NOMO-1 (cell line): ENCODE results near the gene PLOD1.
"Not testable (repeated sequence)": the region's sequence is repeated elsewhere in the genome, so short reads cannot be mapped to it uniquely, and the experiment has no call there.

Experiments
- DNase-seq, 2 experiments: peaks; one replicate each; lab custom pipeline; 2025; ENCODE audit not compliant: unreplicated experiment in 2 of 2; lab: John Stamatoyannopoulos, UW

Gene PLOD1

DNA sequence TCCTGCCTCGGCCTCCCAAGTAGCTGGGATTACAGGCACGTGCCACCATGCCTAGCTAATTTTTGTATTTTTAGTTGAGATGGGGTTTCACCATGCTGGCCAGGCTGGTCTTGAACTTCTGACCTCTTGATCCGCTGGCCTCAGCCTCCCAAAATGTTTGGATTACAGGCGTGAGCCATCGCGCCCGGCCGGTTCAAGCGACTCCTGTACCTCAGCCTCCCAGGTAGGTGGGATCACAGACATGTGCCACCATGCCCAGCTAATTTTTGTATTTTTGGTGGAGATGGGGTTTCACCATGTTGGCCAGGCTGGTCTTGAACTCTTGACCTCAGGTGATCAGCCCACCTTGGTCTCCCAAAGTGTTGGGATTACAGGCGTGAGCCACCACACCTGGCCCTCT lies 1.2 kb downstream of the PLOD1 start:
- not testable (repeated sequence) for DNase-seq

DNA sequence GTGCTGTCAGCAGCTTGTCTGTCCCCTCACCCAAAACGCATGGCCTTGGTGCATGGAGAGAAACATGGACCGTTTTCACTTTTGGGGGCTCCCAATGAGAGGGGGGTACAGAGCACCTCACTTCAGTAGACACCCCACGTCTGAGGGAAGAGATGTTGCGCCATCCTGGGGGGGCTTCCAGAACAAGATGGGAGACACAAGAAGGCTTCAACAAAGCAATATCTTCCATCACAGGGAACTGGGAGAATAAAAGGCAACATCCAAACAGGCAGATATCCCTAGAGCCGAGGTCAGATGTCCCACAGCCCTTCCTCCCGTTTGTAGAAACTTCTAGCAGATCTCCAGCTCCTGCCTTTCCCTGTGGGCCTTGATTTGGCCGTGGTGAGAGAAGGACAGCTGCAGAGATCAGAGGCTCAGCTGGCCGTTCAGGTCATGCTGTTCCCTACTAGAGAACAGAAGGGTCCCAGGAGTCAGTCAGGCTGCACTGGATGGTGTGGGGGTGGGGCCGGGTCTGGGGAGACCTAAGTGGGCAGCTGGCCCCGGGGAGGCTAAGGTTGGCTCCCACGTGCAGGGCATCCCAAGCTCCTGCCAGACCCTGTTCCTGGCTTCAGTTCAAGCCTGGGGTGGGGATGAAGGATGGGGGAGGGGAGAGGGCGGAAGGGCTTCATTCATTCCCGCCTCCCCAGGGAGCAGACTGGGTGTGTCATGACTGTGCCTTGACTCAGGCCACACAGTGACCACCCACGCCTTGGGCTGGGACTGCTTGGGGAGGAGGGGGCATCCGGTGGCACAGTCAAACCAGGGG lies 4.4 kb downstream of the PLOD1 start:
- no peak for DNase-seq

DNA sequence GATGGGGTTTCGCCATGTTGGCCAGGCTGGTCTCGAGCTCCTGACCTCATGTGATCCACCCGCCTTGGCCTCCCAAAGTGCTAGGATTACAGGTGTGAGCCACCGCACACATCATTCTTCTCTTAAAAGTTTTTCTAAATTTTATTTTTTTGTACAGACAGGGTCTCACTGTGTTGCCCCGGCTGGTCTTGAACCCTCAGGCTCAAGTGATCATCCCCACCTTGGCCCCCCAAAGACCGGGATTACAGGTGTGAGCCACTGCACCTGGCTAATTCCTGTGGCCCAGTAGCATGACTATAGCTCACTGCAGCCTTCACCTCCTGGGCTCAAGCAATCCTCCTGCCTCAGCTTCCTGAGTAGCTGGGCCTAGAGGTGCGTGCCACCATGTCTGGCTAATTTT lies 5.3 kb downstream of the PLOD1 start:
- not testable (repeated sequence) for DNase-seq

DNA sequence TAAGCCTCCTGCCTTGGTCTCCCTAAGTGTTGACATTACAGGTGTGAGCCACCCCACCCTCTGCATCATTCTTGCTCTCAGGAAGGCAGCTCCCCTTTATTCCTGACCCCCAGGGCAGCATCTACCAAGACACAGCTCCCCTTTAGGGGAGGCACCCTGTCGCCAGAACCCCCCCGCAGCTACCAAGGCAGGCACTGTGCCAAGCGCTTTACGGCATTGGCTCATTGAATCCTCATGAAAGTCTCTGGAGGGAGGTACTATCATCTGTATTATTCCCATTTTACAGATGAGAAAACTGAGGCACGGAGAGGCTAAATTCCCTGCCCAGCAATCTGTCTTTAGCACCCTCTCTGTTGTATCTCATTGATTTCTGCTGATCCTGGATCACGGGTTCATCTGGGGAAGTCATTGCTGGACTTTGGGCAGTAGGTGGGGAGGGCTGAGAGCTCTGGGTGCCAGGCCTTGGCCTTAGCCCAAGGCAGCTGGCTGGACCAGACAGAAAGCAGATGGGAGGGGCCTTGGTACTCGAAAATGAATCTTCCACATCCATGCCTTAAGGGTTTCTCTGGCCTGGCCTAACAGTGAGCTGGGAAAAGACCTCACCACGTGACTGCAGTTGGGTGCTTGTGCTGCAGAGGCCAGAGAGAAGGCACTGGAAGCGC lies 5.9 kb downstream of the PLOD1 start:
- DNase-seq: no peak

DNA sequence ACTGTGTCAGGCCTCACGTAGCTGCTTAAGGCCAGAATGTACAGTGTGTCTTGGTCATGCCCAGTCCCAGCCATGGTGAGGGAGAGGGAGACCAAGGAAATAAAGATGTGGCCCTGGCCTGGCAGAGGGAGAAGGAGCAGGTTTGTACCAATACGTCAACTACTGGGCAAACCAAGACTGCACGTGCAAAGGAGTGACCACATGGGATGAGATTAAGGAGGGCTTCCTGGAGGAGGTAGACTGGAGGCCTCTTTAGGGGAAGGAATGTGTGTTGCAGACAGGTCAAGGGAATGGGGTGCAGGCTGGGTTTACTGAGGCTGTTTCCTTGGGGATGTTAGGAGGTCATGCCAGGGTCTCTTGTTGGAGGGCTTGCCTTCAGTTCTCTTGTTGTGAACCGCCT lies 7.8 kb downstream of the PLOD1 start:
- DNase-seq: no peak

DNA sequence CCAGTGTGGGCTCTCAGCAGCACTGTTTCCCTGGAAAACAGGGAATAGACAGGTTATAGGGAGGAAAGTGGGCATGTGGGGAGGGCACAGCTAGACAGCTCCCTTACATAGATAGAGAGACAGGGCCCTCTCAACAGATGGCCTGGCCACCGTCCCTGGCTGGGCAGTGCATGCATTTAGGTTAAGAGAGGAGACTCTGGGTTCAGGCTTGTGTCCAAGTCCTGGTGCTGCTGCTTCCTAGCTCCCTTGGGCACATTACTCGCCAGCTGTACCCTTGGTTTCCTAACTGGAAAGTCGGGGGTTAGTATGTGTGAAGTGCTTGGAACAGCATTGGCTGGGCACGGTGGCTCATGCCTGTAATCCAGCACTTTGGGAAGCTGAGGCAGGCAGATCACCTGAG lies 9.1 kb downstream of the PLOD1 start:
- no peak for DNase-seq

DNA sequence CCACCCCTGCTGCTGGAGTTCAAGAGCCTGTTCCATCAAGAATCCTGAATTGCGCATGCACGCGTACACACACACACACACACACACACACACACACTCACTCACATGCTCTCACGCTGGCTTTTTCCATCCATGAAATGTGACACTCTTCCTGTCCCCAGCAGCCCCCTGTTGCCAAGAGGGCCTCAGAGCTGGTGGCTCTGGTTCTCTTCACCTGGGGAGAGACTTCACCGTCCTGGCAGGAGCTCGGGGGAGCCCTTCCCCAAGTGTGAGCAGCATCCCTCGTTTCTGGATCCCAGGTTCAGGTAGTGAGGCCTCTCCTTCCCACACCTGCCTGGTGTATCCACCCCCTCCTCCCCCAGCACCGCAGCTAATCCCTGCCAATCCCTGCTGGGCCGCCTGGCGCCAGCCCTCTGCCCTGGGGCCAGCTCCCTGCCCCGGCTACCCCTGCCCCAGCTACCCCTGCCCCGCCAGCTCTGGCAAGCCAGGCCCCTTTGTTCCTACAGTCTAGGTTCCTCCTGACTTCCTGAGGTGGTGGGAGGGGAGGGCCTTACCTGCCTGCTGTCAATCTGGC lies 9.9 kb downstream of the PLOD1 start:
- no peak for DNase-seq

DNA sequence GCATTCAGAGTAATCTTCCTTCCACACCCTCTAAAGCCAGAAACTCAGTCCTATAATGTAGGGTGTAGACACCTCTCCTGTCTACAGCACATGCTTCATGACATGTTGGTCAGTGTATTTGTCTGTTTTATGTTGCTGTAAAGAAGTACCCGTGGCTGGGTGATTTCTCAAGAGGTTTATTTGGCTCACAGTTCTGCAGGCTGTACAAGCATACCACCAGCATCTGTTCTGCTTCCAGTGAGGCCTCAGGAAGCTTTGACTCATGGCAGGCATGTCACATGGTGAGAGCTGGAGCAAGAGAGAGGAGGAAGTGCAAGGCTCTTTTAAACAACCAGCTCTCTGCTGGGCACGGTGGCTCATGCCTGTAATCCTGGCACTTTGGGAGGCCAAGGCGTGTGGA lies 12.1 kb downstream of the PLOD1 start:
- DNase-seq: no peak

DNA sequence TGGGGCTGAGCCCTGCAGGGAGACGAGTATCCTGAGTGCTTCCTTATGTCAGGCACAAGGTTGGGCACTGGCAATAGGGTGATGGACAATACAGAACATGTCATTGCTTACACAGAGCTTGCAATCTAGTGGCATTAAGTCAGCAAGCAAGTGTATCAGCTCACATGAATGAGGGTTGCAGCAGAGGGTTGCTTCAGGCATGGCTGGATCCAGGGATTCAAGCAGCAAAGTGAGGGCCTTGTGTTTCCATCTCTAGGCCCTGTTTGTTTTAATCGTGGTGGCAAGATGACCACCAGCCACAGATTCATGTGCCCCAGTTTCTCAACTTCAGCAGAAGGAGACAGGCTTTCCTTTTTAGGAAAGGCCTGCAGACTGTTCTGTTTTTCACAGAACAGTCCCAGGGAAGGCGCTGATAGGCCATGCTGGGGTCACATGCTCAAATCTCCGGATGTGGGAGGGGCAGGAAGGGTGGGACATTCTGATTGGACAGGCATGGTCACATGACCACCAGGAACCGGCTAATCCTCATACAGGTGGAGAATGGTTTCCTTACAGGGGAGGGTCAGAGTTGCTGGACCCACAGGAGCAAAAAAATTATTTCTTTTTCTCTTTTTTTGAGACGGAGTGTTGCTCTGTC lies 14.4 kb downstream of the PLOD1 start:
- no peak for DNase-seq

DNA sequence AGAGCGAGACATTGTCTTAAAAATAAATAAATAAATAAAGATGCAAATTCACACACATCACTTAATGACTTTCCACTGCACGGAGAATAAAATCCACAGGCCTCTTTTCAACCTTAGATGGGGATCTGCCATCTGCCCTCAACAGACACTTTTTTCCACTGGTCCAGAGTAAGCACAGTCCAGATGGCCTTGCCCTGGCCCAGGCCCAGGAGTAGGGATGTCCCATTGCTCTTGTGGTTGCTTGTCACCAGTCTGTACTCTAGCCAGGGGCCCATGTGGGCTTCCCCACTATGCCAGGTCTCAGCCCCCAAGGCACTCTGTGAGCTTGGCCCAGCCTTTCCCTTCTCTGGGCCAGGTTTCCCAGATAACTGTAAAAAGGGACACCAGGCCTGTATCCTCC lies 17.4 kb downstream of the PLOD1 start:
- DNase-seq: no peak

DNA sequence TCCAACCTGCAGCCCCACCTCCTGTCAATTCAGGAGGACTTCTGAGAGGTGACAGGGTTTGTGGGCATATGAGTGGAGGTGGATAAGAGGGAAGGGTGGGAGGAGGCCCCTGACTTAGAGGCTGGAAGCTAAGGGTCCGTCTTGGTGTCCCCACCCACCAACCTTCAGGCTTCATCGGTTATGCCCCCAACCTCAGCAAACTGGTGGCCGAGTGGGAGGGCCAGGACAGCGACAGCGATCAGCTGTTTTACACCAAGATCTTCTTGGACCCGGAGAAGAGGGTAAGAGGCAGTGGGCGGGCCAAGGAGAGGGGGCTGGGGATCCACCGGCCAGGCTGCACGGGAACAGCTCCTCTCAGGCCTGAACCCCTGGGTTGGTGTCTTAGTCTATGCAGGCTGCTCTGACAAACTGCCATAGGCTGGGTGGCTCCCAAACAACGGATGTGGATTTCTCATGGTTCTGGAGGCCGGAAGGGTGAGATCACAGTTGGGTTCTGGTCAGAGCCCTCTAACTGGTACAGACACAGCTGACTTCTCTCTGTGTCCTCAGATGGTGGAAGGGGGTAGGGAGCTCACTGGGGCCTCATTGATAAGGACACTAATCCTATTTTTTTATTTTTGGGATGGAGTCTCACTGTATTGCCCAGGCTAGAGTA lies 18.1 kb downstream of the PLOD1 start:
- DNase-seq: no peak

DNA sequence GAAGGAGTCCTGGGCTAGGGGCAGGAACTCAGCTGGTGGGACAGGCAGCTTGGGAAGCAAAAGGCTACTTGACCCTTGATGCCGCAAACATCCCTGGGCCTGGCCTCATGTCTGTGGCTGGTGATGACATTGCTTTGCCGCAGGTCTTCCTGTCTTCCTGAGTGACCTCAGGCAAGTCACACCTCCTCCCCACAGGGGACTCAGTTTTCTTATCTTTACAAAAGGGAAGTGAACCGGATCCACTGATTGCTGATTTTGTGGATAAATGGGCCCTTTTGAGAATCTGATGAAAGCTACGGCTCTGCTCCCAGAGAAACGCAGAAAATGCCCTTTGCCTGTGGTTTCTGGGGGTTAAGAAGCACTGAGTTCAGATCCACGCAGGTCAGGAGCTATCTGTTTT lies 20.7 kb downstream of the PLOD1 start:
- peak in 1 of 2 experiments; percentile 2 for DNase-seq

DNA sequence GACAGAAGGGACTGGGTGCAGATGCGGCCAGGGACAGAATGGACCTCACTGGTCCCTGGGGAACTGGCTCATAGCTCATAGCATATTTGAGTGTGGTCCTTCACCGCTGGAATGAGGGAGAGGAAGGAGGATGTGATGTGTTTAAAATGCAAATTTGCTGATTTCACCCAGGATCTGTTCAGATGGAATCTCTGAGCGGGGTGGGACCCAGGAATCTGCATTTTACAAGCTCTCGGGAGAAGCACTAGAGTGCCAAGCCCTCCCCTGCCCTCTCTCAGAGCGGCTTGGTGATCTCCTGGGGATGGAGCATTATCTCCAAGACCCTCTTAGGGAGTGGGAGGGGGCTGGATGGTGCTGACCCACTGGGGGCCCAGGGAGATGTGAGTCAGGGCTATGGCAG lies 22.9 kb downstream of the PLOD1 start:
- DNase-seq: no peak

DNA sequence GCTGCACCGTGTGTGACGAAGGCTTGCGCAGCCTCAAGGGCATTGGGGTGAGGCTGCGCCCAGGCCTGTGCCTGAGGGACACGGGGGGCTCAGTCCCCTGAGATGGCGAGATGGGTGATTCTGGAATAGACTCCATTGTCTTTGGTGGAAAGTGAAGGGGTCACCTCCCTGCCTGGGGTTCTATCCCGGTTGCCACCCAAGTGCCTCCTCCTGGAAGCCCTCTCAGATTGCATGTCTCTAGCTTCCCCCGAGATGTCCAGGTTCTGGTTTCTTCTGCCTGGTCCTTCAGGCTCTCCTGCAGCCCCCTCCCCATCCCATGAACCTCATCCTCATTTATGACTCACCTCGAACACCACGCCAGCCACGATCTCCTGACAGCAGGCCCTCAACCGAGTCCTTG lies 23.4 kb downstream of the PLOD1 start:
- DNase-seq: no peak

DNA sequence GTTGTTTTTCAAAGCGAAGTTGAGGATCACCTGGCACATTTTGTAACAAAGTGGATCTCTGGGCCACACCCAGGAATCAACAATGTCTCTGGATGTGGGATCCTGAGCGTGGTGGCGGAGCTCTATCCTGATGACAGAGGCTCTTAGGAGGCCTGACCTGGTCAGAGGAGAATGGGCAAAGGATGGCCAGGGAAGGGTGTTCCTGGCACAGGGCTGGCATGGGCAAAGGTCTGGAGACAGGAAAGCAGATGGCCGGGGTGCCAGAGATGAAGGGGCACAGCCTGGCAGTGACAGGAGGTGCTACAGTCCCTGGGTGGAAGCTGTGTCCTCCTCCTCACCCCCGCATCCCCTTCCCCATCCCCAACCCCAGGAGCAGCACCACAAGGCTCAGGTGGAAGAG lies 25.8 kb downstream of the PLOD1 start:
- no peak for DNase-seq

DNA sequence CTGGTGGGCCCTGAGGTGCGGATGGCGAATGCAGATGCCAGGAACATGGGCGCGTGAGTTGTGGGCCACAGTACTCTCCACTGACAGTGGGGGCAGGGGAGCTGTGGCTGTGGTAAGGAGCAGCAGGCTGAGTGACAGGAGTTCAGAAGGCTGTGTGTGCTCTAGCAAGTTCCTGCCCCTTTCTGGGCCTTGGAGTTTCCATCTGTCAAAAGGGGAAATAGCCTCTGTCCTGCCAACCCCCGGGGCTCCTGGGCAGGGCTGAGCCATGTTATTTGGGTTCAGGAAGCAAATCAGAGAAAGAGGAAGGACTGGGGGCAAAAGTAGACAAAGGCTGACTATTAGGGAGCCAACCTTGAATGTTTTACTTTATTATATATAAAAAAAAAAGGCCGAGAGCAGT lies 26.2 kb downstream of the PLOD1 start:
- peak; percentile 70 to 73 for DNase-seq

DNA sequence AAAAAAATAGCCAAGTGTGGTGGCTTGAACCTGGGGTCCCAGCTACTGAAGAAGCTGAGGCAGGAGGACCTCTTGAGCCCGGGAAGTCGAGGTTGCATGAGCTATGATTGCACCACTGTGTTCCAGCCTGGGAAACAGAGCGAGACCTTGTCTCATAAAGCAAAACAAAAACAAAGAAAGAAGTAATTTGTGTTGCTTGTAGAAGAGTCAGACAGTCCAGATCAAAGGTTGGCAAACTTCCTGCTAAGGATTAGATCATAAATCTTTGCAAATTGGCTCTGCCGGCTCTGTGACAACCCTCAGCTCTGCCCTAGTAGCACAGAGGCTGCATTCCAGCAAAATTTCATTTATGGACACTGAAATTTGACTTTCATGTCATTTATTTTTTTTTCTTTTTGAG lies 26.7 kb downstream of the PLOD1 start:
- peak; percentile 64 to 76 for DNase-seq

DNA sequence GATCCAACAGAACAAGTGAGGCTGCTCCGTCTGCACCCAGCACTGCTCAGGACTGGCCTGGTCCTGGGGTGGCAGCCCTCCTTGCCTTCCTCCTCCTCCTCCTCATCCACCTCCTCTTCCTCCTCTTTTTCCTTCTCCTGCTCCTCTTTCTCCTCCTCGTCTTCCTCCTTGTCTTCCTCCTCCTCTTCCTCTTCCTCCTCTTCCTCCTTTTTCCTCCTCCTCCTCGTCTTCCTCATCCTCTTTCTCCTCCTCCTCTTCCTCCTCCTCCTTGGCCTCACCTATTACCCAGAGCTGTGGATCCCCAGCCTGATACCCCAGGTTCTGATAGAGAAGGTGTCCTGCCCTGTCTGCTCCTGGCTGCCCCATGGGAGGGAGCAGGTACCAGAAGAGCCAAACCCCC lies 29.1 kb downstream of the PLOD1 start:
- no peak for DNase-seq

DNA sequence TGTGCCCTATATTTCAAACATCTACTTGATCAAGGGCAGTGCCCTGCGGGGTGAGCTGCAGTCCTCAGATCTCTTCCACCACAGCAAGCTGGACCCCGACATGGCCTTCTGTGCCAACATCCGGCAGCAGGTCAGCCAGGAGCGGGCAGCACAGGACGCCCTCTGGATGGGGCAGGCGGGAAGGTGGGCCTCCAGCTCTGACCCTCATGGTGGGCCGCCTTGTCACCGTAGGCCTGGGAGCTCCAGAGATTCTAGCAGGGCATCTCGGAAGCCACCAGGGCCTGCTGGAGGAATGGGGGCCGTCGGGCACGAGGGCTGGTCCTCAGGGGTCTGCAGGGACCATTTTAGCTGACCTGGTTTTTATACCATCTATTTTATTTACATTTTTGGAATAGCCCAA lies 30.1 kb downstream of the PLOD1 start:
- no peak for DNase-seq

DNA sequence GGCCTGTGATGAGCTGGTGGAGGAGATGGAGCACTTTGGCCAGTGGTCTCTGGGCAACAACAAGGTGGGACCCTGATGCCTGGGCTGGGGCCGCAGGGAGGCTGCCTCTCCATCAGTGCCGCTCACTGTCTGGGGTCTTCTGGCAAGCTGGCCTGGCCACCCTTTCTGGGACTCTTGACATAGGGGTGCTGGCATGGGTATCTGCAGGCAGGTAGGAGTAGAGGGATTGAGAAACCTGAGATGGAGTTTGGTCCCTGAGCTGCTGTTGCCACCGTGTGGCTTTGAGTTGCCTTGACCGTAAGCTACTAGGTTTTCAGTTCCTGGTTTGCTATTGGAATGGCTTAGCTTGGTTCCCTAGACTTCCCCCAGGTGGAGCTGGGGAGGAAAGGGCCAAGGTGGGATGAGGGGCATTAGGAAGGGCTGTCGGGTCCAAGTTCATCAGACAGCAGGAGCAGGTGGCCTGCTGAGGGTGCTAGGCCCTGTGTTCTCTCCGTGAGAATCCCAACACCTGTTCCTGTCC lies 32.6 kb downstream of the PLOD1 start:
- peak; percentile 52 to 65 for DNase-seq
